Liver (tissue), 3 donors: ENCODE data around the gene MRPL52.

ENCODE experiments used
- GABPA ChIP-seq, 2 donors: IDR thresholded peaks in 1 of 2; conservative IDR thresholded peaks in 1 of 2; 2 replicates each; pipeline ENCODE4 v1.6.1; 2016; ENCODE audit warnings: antibody characterized with exemption in 2 of 2, mild to moderate bottlenecking in 1 of 2, moderate library complexity in 1 of 2
- HNF4A ChIP-seq, 2 donors: conservative IDR thresholded peaks; 2 replicates each; pipeline ENCODE4 v1.6.1; 2016; ENCODE audit warnings: antibody characterized with exemption in 2 of 2, mild to moderate bottlenecking in 2 of 2
- JUND ChIP-seq, 2 donors: IDR thresholded peaks; 2 replicates each; pipeline ENCODE4 v1.6.1; 2016; ENCODE audit warnings: antibody characterized with exemption in 2 of 2
- RAD21 ChIP-seq, 2 donors: IDR thresholded peaks; 2 replicates each; pipeline ENCODE4 v1.6.1; 2016; ENCODE audit warnings: antibody characterized with exemption in 2 of 2, mild to moderate bottlenecking in 2 of 2
- TAF1 ChIP-seq: conservative IDR thresholded peaks from 2 replicates; pipeline ENCODE4 v1.6.1; 2016; ENCODE audit warnings: antibody characterized with exemption, mild to moderate bottlenecking
- TF ChIP-seq, protein P1 (sequence below): fragments of 150-350 bp; IDR thresholded peaks from 2 replicates; pipeline ENCODE4 v1.5.1; 2017; ENCODE audit warnings: improper control_type of control experiment, low read depth, low read length; ENCODE audit not compliant: missing input control
- TF ChIP-seq, protein P2 (sequence below): IDR thresholded peaks from 2 replicates; pipeline ENCODE4 v1.6.1; 2016; ENCODE audit warnings: antibody characterized with exemption, mild to moderate bottlenecking
- TF ChIP-seq, protein P3 (sequence below): IDR thresholded peaks from 2 replicates; pipeline ENCODE4 v1.6.1; 2016; ENCODE audit warnings: antibody characterized with exemption
- TF ChIP-seq, protein P4 (sequence below): IDR thresholded peaks from 2 replicates; pipeline ENCODE4 v1.6.1; 2016; ENCODE audit warnings: antibody characterized with exemption
- donor health status: healthy.
- donor health status: healthy.

DNA sequence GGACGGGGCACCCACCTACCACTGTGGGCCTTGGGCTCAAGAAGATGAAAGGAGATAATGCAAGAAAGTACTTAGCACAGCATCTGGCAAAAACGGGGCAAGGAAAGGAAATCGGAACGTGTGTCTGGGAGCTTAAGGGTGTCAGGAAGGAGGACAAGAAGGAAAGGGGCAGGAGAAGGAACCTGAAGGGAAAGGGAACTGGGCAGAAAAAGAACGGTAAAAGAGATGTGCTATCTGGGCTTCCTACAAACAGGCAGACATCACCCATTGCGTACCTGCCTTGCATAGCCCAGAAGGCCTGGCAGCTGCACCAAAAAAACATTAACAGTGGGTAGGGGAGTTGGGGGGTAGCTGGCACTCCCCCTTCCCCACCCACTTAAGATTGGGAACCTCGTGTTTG is 52.4 kb downstream of the MRPL52 start:
- TF ChIP-seq, protein P1, sequence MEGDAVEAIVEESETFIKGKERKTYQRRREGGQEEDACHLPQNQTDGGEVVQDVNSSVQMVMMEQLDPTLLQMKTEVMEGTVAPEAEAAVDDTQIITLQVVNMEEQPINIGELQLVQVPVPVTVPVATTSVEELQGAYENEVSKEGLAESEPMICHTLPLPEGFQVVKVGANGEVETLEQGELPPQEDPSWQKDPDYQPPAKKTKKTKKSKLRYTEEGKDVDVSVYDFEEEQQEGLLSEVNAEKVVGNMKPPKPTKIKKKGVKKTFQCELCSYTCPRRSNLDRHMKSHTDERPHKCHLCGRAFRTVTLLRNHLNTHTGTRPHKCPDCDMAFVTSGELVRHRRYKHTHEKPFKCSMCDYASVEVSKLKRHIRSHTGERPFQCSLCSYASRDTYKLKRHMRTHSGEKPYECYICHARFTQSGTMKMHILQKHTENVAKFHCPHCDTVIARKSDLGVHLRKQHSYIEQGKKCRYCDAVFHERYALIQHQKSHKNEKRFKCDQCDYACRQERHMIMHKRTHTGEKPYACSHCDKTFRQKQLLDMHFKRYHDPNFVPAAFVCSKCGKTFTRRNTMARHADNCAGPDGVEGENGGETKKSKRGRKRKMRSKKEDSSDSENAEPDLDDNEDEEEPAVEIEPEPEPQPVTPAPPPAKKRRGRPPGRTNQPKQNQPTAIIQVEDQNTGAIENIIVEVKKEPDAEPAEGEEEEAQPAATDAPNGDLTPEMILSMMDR = no peak
- TF ChIP-seq, protein P2, sequence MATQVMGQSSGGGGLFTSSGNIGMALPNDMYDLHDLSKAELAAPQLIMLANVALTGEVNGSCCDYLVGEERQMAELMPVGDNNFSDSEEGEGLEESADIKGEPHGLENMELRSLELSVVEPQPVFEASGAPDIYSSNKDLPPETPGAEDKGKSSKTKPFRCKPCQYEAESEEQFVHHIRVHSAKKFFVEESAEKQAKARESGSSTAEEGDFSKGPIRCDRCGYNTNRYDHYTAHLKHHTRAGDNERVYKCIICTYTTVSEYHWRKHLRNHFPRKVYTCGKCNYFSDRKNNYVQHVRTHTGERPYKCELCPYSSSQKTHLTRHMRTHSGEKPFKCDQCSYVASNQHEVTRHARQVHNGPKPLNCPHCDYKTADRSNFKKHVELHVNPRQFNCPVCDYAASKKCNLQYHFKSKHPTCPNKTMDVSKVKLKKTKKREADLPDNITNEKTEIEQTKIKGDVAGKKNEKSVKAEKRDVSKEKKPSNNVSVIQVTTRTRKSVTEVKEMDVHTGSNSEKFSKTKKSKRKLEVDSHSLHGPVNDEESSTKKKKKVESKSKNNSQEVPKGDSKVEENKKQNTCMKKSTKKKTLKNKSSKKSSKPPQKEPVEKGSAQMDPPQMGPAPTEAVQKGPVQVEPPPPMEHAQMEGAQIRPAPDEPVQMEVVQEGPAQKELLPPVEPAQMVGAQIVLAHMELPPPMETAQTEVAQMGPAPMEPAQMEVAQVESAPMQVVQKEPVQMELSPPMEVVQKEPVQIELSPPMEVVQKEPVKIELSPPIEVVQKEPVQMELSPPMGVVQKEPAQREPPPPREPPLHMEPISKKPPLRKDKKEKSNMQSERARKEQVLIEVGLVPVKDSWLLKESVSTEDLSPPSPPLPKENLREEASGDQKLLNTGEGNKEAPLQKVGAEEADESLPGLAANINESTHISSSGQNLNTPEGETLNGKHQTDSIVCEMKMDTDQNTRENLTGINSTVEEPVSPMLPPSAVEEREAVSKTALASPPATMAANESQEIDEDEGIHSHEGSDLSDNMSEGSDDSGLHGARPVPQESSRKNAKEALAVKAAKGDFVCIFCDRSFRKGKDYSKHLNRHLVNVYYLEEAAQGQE = no peak
- TF ChIP-seq, protein P3, sequence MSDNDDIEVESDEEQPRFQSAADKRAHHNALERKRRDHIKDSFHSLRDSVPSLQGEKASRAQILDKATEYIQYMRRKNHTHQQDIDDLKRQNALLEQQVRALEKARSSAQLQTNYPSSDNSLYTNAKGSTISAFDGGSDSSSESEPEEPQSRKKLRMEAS = no peak
- TF ChIP-seq, protein P4, sequence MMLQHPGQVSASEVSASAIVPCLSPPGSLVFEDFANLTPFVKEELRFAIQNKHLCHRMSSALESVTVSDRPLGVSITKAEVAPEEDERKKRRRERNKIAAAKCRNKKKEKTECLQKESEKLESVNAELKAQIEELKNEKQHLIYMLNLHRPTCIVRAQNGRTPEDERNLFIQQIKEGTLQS = no peak
- TF ChIP-seq GABPA (IDR thresholded peaks at IDR 0.05 in 1 of 2, conservative IDR thresholded peaks at IDR 0.05 in 1 of 2) = no peak
- TF ChIP-seq HNF4A (conservative IDR thresholded peaks at IDR 0.05) = no peak
- TF ChIP-seq TAF1 = no peak
- TF ChIP-seq RAD21 (IDR thresholded peaks at IDR 0.05) = no peak
- no peak for TF ChIP-seq JUND (IDR thresholded peaks at IDR 0.05)
